Measurements from ENCODE around the gene SRPRB.

DNA sequence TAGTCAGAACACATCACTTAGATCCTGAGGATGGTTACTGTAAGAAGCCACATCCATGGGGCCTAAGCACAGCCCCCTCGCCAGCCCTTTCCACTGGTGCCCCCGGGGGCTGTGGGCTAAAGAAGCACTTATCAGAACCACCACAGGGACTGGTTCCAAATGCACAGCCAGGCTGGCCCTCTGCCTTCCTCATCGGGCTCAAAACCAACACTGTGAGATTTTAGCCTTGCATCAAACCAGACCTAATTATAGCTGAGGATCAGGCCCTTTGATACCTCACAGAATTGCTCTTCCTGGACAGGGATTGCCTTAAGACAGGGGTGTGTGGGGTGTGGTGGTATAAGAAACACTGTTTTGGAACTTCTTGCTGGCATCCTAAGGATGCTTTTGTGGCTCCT, 23.7 kb downstream of the SRPRB start:
- TF ChIP-seq, protein P1, sequence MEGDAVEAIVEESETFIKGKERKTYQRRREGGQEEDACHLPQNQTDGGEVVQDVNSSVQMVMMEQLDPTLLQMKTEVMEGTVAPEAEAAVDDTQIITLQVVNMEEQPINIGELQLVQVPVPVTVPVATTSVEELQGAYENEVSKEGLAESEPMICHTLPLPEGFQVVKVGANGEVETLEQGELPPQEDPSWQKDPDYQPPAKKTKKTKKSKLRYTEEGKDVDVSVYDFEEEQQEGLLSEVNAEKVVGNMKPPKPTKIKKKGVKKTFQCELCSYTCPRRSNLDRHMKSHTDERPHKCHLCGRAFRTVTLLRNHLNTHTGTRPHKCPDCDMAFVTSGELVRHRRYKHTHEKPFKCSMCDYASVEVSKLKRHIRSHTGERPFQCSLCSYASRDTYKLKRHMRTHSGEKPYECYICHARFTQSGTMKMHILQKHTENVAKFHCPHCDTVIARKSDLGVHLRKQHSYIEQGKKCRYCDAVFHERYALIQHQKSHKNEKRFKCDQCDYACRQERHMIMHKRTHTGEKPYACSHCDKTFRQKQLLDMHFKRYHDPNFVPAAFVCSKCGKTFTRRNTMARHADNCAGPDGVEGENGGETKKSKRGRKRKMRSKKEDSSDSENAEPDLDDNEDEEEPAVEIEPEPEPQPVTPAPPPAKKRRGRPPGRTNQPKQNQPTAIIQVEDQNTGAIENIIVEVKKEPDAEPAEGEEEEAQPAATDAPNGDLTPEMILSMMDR (IDR thresholded peaks at IDR 0.05), result no peak
- TF ChIP-seq, protein P2, sequence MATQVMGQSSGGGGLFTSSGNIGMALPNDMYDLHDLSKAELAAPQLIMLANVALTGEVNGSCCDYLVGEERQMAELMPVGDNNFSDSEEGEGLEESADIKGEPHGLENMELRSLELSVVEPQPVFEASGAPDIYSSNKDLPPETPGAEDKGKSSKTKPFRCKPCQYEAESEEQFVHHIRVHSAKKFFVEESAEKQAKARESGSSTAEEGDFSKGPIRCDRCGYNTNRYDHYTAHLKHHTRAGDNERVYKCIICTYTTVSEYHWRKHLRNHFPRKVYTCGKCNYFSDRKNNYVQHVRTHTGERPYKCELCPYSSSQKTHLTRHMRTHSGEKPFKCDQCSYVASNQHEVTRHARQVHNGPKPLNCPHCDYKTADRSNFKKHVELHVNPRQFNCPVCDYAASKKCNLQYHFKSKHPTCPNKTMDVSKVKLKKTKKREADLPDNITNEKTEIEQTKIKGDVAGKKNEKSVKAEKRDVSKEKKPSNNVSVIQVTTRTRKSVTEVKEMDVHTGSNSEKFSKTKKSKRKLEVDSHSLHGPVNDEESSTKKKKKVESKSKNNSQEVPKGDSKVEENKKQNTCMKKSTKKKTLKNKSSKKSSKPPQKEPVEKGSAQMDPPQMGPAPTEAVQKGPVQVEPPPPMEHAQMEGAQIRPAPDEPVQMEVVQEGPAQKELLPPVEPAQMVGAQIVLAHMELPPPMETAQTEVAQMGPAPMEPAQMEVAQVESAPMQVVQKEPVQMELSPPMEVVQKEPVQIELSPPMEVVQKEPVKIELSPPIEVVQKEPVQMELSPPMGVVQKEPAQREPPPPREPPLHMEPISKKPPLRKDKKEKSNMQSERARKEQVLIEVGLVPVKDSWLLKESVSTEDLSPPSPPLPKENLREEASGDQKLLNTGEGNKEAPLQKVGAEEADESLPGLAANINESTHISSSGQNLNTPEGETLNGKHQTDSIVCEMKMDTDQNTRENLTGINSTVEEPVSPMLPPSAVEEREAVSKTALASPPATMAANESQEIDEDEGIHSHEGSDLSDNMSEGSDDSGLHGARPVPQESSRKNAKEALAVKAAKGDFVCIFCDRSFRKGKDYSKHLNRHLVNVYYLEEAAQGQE (IDR thresholded peaks at IDR 0.05; ENCODE audit: insufficient read depth in 1 of 2, low read depth in 2 of 2, low read length in 1 of 2), result no peak

All from Panc1 (cell line).